ENCODE measurements around the gene CYP27C1.

The CYP27C1 gene

GRCh38 chr2:127219171-127220070 is 678 bp downstream of the CYP27C1 start:
- Histone ChIP-seq H3K79me2 (ENCODE audit: insufficient read depth, low read length) (no peaks in the 10 kb centered on the region), H3K4me1 (ENCODE audit: insufficient read depth, low read length, severe bottlenecking) (no peaks in the 10 kb centered on the region), H3K27ac (ENCODE audit: low read depth, low read length, poor library complexity, severe bottlenecking) (no peak overlapping the region), H3K9ac (ENCODE audit: low read length) (no peak overlapping the region), H4K20me1 (ENCODE audit: insufficient read depth, low read length) (no peaks in the 10 kb centered on the region), H3F3A (ENCODE audit: insufficient read depth, low read length) (no peaks in the 10 kb centered on the region), H3K36me3 (ENCODE audit: insufficient read depth, low read length) (no peaks in the 10 kb centered on the region; the same call in 1 of the 2 replicates), H2AFZ (ENCODE audit: low read length) (no peak overlapping the region), H3K9me3 (ENCODE audit: low read length) (no peaks in the 10 kb centered on the region), H3K27me3 (ENCODE audit: insufficient read depth, low read length) (no peaks in the 10 kb centered on the region; the same call in 1 of the 2 replicates), H3K4me2 (ENCODE audit: low read length) (no peak overlapping the region), H3K9me2 (ENCODE audit: low read depth, low read length) (no peaks in the 10 kb centered on the region), H3K4me3 (ENCODE audit: low read depth, low read length, poor library complexity, severe bottlenecking) (no peak overlapping the region)
- TF ChIP-seq EZH2 (IDR thresholded peaks at IDR 0.05; ENCODE audit: borderline replicate concordance, low read length), result no peak
- TF ChIP-seq, protein P1, sequence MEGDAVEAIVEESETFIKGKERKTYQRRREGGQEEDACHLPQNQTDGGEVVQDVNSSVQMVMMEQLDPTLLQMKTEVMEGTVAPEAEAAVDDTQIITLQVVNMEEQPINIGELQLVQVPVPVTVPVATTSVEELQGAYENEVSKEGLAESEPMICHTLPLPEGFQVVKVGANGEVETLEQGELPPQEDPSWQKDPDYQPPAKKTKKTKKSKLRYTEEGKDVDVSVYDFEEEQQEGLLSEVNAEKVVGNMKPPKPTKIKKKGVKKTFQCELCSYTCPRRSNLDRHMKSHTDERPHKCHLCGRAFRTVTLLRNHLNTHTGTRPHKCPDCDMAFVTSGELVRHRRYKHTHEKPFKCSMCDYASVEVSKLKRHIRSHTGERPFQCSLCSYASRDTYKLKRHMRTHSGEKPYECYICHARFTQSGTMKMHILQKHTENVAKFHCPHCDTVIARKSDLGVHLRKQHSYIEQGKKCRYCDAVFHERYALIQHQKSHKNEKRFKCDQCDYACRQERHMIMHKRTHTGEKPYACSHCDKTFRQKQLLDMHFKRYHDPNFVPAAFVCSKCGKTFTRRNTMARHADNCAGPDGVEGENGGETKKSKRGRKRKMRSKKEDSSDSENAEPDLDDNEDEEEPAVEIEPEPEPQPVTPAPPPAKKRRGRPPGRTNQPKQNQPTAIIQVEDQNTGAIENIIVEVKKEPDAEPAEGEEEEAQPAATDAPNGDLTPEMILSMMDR (IDR thresholded peaks at IDR 0.05; ENCODE audit: low read length), result no peak

DNA sequence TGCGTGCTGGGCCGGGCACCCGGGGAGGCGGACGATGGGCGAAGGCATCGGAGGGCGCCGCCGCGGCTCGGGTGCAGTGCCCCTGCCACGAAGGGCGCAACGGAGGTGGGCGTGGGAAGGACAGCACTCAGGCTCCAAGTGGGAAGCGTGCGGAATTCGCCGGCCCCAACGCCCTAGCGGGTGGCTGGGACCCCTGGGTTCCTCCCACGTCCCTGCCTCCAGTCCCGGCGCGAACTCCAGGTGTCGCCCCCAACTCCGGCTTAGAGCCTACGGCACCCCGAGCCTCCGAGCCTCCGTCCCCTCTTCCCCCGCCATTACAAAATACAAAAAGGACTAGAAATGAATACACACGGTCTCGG is 1.3 kb downstream of the CYP27C1 start:
- Histone ChIP-seq H3K9me2 (ENCODE audit: low read depth, low read length) (no peaks in the 10 kb centered on the region), H3K9ac (ENCODE audit: low read length) (no peak overlapping the region), H3K27ac (ENCODE audit: low read depth, low read length, poor library complexity, severe bottlenecking) (no peak overlapping the region), H3K36me3 (ENCODE audit: insufficient read depth, low read length) (no peaks in the 10 kb centered on the region; the same call in 1 of the 2 replicates), H3K27me3 (ENCODE audit: insufficient read depth, low read length) (no peaks in the 10 kb centered on the region; the same call in 1 of the 2 replicates), H2AFZ (ENCODE audit: low read length) (no peak overlapping the region), H3K4me3 (ENCODE audit: low read depth, low read length, poor library complexity, severe bottlenecking) (no peak overlapping the region), H3K4me2 (ENCODE audit: low read length) (no peak overlapping the region), H3K9me3 (ENCODE audit: low read length) (no peaks in the 10 kb centered on the region), H3K79me2 (ENCODE audit: insufficient read depth, low read length) (no peaks in the 10 kb centered on the region), H3F3A (ENCODE audit: insufficient read depth, low read length) (no peaks in the 10 kb centered on the region), H3K4me1 (ENCODE audit: insufficient read depth, low read length, severe bottlenecking) (no peaks in the 10 kb centered on the region), H4K20me1 (ENCODE audit: insufficient read depth, low read length) (no peaks in the 10 kb centered on the region)
- TF ChIP-seq EZH2 (IDR thresholded peaks at IDR 0.05; ENCODE audit: borderline replicate concordance, low read length), result no peak
- TF ChIP-seq, protein P1 (IDR thresholded peaks at IDR 0.05; ENCODE audit: low read length), result no peak

GRCh38 chr2:127217470-127218325 is 2.4 kb downstream of the CYP27C1 start:
- no peaks in the 10 kb centered on the region for H3K9me3 ChIP-seq (ENCODE audit: low read length)
- H3K9ac ChIP-seq (ENCODE audit: low read length), result no peak overlapping the region
- H2AFZ ChIP-seq (ENCODE audit: low read length), result no peak overlapping the region
- no peak for TF ChIP-seq EZH2 (IDR thresholded peaks at IDR 0.05; ENCODE audit: borderline replicate concordance, low read length)
- TF ChIP-seq, protein P1 (IDR thresholded peaks at IDR 0.05; ENCODE audit: low read length), result no peak
- no peaks in the 10 kb centered on the region for H3F3A ChIP-seq (ENCODE audit: insufficient read depth, low read length)
- H3K79me2 ChIP-seq (ENCODE audit: insufficient read depth, low read length), result no peaks in the 10 kb centered on the region
- no peaks in the 10 kb centered on the region for H3K9me2 ChIP-seq (ENCODE audit: low read depth, low read length)
- no peaks in the 10 kb centered on the region; the same call in 1 of the 2 replicates for H3K27me3 ChIP-seq (ENCODE audit: insufficient read depth, low read length)
- H4K20me1 ChIP-seq (ENCODE audit: insufficient read depth, low read length), result no peaks in the 10 kb centered on the region
- H3K4me2 ChIP-seq (ENCODE audit: low read length), result no peak overlapping the region
- no peaks in the 10 kb centered on the region for H3K4me1 ChIP-seq (ENCODE audit: insufficient read depth, low read length, severe bottlenecking)
- no peak overlapping the region for H3K27ac ChIP-seq (ENCODE audit: low read depth, low read length, poor library complexity, severe bottlenecking)
- no peaks in the 10 kb centered on the region; the same call in 1 of the 2 replicates for H3K36me3 ChIP-seq (ENCODE audit: insufficient read depth, low read length)
- H3K4me3 ChIP-seq (ENCODE audit: low read depth, low read length, poor library complexity, severe bottlenecking), result no peak overlapping the region

Measured in OCI-LY1 (cell line).